GM12865 (cell line): Measurements from ENCODE around the gene IZUMO4.

Source experiments
- DNase-seq: peaks from one replicate; pipeline ENCODE4 v3.0.0; 2010; ENCODE audit warnings: low read depth
- H3K4me3 ChIP-seq: 2 replicates; pipeline ENCODE4 v1.5.1; 2011; ENCODE audit warnings: mild to moderate bottlenecking, low read depth, low read length, control low read depth
- TF ChIP-seq, protein P1 (sequence below): IDR thresholded peaks from 2 replicates; pipeline ENCODE4 v1.5.1; 2011; ENCODE audit warnings: low read length, control low read depth, low read depth, inconsistent platforms; ENCODE audit not compliant: insufficient read depth; ENCODE audit errors: missing control alignments

The IZUMO4 gene

GRCh38 chr19:2115911-2116426, 19.3 kb downstream of the IZUMO4 start:
- TF ChIP-seq, protein P1, sequence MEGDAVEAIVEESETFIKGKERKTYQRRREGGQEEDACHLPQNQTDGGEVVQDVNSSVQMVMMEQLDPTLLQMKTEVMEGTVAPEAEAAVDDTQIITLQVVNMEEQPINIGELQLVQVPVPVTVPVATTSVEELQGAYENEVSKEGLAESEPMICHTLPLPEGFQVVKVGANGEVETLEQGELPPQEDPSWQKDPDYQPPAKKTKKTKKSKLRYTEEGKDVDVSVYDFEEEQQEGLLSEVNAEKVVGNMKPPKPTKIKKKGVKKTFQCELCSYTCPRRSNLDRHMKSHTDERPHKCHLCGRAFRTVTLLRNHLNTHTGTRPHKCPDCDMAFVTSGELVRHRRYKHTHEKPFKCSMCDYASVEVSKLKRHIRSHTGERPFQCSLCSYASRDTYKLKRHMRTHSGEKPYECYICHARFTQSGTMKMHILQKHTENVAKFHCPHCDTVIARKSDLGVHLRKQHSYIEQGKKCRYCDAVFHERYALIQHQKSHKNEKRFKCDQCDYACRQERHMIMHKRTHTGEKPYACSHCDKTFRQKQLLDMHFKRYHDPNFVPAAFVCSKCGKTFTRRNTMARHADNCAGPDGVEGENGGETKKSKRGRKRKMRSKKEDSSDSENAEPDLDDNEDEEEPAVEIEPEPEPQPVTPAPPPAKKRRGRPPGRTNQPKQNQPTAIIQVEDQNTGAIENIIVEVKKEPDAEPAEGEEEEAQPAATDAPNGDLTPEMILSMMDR = no peak
- no peak for DNase-seq

DNA sequence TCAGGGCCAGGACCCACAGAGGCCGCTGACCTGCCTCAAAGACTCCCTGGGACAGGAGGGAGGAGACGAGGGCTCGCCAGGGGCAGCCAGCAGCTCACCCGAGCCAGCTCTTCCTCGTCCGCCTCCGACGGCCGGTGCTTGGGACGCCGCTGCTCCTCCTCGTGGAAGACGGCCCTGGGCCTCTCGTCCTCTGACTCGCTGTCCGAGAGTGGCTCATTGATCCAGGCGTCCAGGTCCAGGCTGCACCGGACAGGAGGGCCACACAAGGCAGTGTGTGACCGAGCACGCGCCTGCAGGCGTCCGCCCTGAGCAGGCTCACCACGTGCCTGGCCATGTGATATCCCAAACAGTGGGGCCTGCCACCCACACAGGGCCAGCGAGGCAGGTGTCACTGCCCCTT, 19.8 kb downstream of the IZUMO4 start:
- no peak overlapping the region for H3K4me3 ChIP-seq
- DNase-seq = no peak
- TF ChIP-seq, protein P1 = no peak

More at GRCh38 chr19:2115911-2116426, 19.3 kb downstream of the IZUMO4 start:
- H3K4me3 ChIP-seq = no peak overlapping the region

GRCh38 chr19:2117215-2117960, 20.7 kb downstream of the IZUMO4 start:
- H3K4me3 ChIP-seq = no peak overlapping the region
- no peak for DNase-seq
- TF ChIP-seq, protein P1 = no peak

- TF ChIP-seq, protein P1 = no peak
- no peak overlapping the region for H3K4me3 ChIP-seq
Measured at GRCh38 chr19:2118438-2118837, 21.7 kb downstream of the IZUMO4 start.

GRCh38 chr19:2119921-2120785, 23.4 kb downstream of the IZUMO4 start:
- no peak for DNase-seq
- TF ChIP-seq, protein P1 = no peak
- H3K4me3 ChIP-seq = no peak overlapping the region

More at GRCh38 chr19:2118438-2118837, 21.7 kb downstream of the IZUMO4 start:
- DNase-seq = no peak

DNA sequence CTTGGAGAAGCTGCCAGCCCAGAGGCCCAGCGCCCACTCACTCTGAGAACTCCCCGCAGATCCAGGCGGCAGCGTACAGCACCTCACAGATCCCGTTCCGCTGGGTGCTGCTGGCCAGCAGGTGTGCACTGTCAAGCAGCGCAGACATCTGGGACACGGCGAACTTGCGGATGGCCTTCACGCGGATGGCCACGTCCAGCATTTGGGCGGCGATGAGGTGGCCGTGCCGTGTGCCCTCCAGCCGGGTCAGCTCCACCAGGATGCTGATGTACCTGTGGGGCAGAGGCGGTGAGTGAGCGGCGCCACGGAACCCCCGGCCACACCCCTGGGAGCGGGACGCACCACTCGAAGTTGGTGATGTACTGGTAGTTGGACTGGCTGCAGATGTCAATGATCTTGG, 24.1 kb downstream of the IZUMO4 start:
- TF ChIP-seq, protein P1 = no peak
- no peak overlapping the region for H3K4me3 ChIP-seq
- DNase-seq = no peak
